Osteoblast (primary cell): Measurements from ENCODE around the gene TTBK1. TPM values are rescaled to one million over a fixed set of nuclear protein-coding genes. Genes with fewer than 3 reads are reported as not detected.

Experiments
- DNase-seq: peaks from one replicate; pipeline ENCODE4 v3.0.0; 2011; ENCODE audit warnings: low spot score, mixed read lengths; ENCODE audit not compliant: insufficient read length; ENCODE audit errors: missing footprints
- H2AFZ ChIP-seq: 2 replicates; pipeline ENCODE4 v1.6.0; 2011; ENCODE audit warnings: mild to moderate bottlenecking, low read length
- H3K27ac ChIP-seq: 2 replicates; pipeline ENCODE4 v1.5.1; 2011; ENCODE audit warnings: mild to moderate bottlenecking, low read depth, low read length, moderate library complexity
- H3K27me3 ChIP-seq: 2 replicates; pipeline ENCODE4 v1.6.0; 2012; ENCODE audit warnings: mild to moderate bottlenecking, control low read depth, inconsistent platforms, low read length, moderate library complexity; ENCODE audit not compliant: insufficient read depth
- H3K36me3 ChIP-seq: 2 replicates; pipeline ENCODE4 v1.5.1; 2011; ENCODE audit warnings: mild to moderate bottlenecking, low read length, control low read depth, moderate library complexity; ENCODE audit not compliant: insufficient read depth
- H3K4me1 ChIP-seq: 2 replicates; pipeline ENCODE4 v1.5.1; 2011; ENCODE audit warnings: mild to moderate bottlenecking, low read length, control low read depth, moderate library complexity; ENCODE audit not compliant: insufficient read depth
- H3K4me2 ChIP-seq: 2 replicates; pipeline ENCODE4 v1.6.0; 2011; ENCODE audit warnings: mild to moderate bottlenecking, low read length; ENCODE audit not compliant: insufficient read depth
- H3K4me3 ChIP-seq: fragments of 200-600 bp; sonication (generic); 3 replicates; pipeline ENCODE4 v1.5.1; 2012; ENCODE audit warnings: mild to moderate bottlenecking, low read length, inconsistent platforms; ENCODE audit not compliant: insufficient read depth
- H3K79me2 ChIP-seq: 2 replicates; pipeline ENCODE4 v1.6.0; 2012; ENCODE audit warnings: mild to moderate bottlenecking, low read length, control low read depth, inconsistent platforms; ENCODE audit not compliant: insufficient read depth
- H3K9me3 ChIP-seq: 2 replicates; pipeline ENCODE4 v1.5.1; 2011; ENCODE audit warnings: low read depth, low read length, control low read depth
- H4K20me1 ChIP-seq: 2 replicates; pipeline ENCODE4 v1.6.0; 2012; ENCODE audit warnings: mild to moderate bottlenecking, low read length, control low read depth; ENCODE audit not compliant: insufficient read depth
- small RNA-seq: library from RNA; depleted of rRNA; stranded (forward); fragments of <200 nt; gene quantifications from one replicate; pipeline ENCODE3, GENCODE V24; 2012
- total RNA-seq: library from RNA; depleted of rRNA; stranded (reverse); fragments of >200 nt; gene quantifications from 2 replicates; pipeline ENCODE4 v1.2.3, GENCODE V29; 2012
- TF ChIP-seq, protein P1 (sequence below): IDR thresholded peaks from 2 replicates; pipeline ENCODE4 v1.5.1; 2011; ENCODE audit warnings: mild to moderate bottlenecking, low read depth, low read length, moderate library complexity; ENCODE audit errors: extremely low read depth

TTBK1 gene
- total RNA-seq, 1 donor = under 0.01 TPM

GRCh38 chr6:43336382-43336781, 93.1 kb downstream of the TTBK1 start:
- no peak for DNase-seq

More at GRCh38 chr6:43336382-43336781, 93.1 kb downstream of the TTBK1 start:
- H2AFZ ChIP-seq = no peak overlapping the region
- no peaks in the 10 kb centered on the region for H3K27me3 ChIP-seq
- H3K27ac ChIP-seq = no peak overlapping the region
- peaks cover 26% of the 10 kb centered on the region for H3K36me3 ChIP-seq
- H4K20me1 ChIP-seq = no peaks in the 10 kb centered on the region
- no peaks in the 10 kb centered on the region for H3K9me3 ChIP-seq
- H3K4me3 ChIP-seq = no peak overlapping the region
- no peaks in the 10 kb centered on the region for H3K4me1 ChIP-seq
- TF ChIP-seq, protein P1, sequence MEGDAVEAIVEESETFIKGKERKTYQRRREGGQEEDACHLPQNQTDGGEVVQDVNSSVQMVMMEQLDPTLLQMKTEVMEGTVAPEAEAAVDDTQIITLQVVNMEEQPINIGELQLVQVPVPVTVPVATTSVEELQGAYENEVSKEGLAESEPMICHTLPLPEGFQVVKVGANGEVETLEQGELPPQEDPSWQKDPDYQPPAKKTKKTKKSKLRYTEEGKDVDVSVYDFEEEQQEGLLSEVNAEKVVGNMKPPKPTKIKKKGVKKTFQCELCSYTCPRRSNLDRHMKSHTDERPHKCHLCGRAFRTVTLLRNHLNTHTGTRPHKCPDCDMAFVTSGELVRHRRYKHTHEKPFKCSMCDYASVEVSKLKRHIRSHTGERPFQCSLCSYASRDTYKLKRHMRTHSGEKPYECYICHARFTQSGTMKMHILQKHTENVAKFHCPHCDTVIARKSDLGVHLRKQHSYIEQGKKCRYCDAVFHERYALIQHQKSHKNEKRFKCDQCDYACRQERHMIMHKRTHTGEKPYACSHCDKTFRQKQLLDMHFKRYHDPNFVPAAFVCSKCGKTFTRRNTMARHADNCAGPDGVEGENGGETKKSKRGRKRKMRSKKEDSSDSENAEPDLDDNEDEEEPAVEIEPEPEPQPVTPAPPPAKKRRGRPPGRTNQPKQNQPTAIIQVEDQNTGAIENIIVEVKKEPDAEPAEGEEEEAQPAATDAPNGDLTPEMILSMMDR = no peak
- no peaks in the 10 kb centered on the region for H3K79me2 ChIP-seq
- H3K4me2 ChIP-seq = no peak overlapping the region

Small RNA genes within 50 kb of the gene (small RNA-seq; reads per million reads assigned to genes)
- gene RPL12P47 = not detected

Other genes with a start within 250 kb of the TTBK1 start
- 42.4 and 47.4 TPM in 2 replicates for gene MEA1, start 229.5 kb upstream of the TTBK1 start, total RNA-seq
- 122 and 123 TPM in 2 replicates for gene KLHDC3, start 229.2 kb upstream of the TTBK1 start, total RNA-seq
- 84.0 and 90.2 TPM in 2 replicates for gene RRP36, start 221.9 kb upstream of the TTBK1 start, total RNA-seq
- 46.9 and 48.5 TPM in 2 replicates for gene CUL7, start 189.6 kb upstream of the TTBK1 start, total RNA-seq
- gene MRPL2, start 184.0 kb upstream of the TTBK1 start, total RNA-seq = 16.2 and 20.6 TPM in 2 replicates
- 17.7 and 20.3 TPM in 2 replicates for gene KLC4, start 183.8 kb upstream of the TTBK1 start, total RNA-seq
- 183 and 190 TPM in 2 replicates for gene PTK7, start 167.2 kb upstream of the TTBK1 start, total RNA-seq
- gene SRF, start 72.2 kb upstream of the TTBK1 start, total RNA-seq = 17.7 and 20.6 TPM in 2 replicates
- 34.4 and 34.5 TPM in 2 replicates for gene CUL9, start 61.3 kb upstream of the TTBK1 start, total RNA-seq
- gene DNPH1, start 14.0 kb upstream of the TTBK1 start, total RNA-seq = 32.9 and 33.3 TPM in 2 replicates
- gene SLC22A7, start 54.8 kb downstream of the TTBK1 start, total RNA-seq = not detected in 2 replicates
- gene CRIP3, start 65.3 kb downstream of the TTBK1 start, total RNA-seq = 0.59 TPM in 1 of 2 replicates, not detected in the other
- gene ZNF318, start 126.2 kb downstream of the TTBK1 start, total RNA-seq = 12.3 and 14.7 TPM in 2 replicates
- 26.4 and 27.1 TPM in 2 replicates for gene ABCC10, start 184.1 kb downstream of the TTBK1 start, total RNA-seq
- gene DLK2, start 212.1 kb downstream of the TTBK1 start, total RNA-seq = 0.29 TPM in 1 of 2 replicates, not detected in the other
- gene TJAP1, start 234.1 kb downstream of the TTBK1 start, total RNA-seq = 14.5 and 16.2 TPM in 2 replicates